Suprapubic skin (tissue), 4 donors: ENCODE results near the gene POLD1. TPM values are rescaled to one million over a fixed set of nuclear protein-coding genes. Genes with fewer than 3 reads are reported as not detected.

Experiments
- DNase-seq, 2 donors: peaks; one replicate each; pipeline ENCODE4 v3.0.0-alpha.2; 2019; ENCODE audit warnings: low spot score in 2 of 2
- H3K27ac ChIP-seq: fragments of 200-600 bp; sonication (generic); one replicate; pipeline ENCODE4 v1.5.1; 2019
- H3K27me3 ChIP-seq: fragments of 200-600 bp; sonication (generic); one replicate; pipeline ENCODE4 v1.5.1; 2019
- H3K36me3 ChIP-seq: fragments of 200-600 bp; sonication (generic); one replicate; pipeline ENCODE4 v1.5.1; 2019
- H3K4me1 ChIP-seq: fragments of 200-600 bp; sonication (generic); one replicate; pipeline ENCODE4 v1.5.1; 2019
- H3K4me3 ChIP-seq: fragments of 200-600 bp; sonication (generic); one replicate; pipeline ENCODE4 v1.5.1; 2019; ENCODE audit warnings: mild to moderate bottlenecking
- H3K9me3 ChIP-seq: fragments of 200-600 bp; sonication (generic); one replicate; pipeline ENCODE4 v1.5.1; 2019
- EP300 ChIP-seq: sonication (generic); formaldehyde crosslinking; IDR thresholded peaks from one replicate; pipeline ENCODE4 v1.6.1; 2017; ENCODE audit warnings: antibody characterized with exemption
- POLR2A ChIP-seq, 2 donors: fragments of 450-650 bp; IDR thresholded peaks; one replicate each; pipeline ENCODE4 v1.6.1; 2017; ENCODE audit warnings: antibody characterized with exemption in 2 of 2, mild to moderate bottlenecking in 2 of 2, moderate library complexity in 2 of 2
- POLR2AphosphoS5 ChIP-seq, 3 donors: sonication (generic); formaldehyde crosslinking; IDR thresholded peaks; one replicate each; pipeline ENCODE4 v1.6.1; 2017; ENCODE audit warnings: antibody characterized with exemption in 3 of 3
- WGBS: methylation state at CpG from one replicate; pipeline ENCODE4 v1.1.5; 2018; 5-methylcytosine and 5-hydroxymethylcytosine counted together
- total RNA-seq, 4 donors: library from RNA; depleted of rRNA; stranded (reverse); fragments of >200 nt; gene quantifications; one replicate each; pipeline ENCODE4 v1.1.0, GENCODE V29; 2016
- TF ChIP-seq, protein P1 (sequence below), 2 donors: fragments of 200-600 bp in 1 of 2; fragments of 450-650 bp in 1 of 2; sonication (generic) in 1 of 2; IDR thresholded peaks; one replicate each; pipeline ENCODE4 v1.5.1; 2016 to 2019; ENCODE audit warnings: antibody characterized with exemption in 2 of 2, mild to moderate bottlenecking in 1 of 2, moderate library complexity in 1 of 2

Gene POLD1
- total RNA-seq, 4 donors from 2014 or later: 17.2 to 26.9 (median 21.5) TPM

DNA sequence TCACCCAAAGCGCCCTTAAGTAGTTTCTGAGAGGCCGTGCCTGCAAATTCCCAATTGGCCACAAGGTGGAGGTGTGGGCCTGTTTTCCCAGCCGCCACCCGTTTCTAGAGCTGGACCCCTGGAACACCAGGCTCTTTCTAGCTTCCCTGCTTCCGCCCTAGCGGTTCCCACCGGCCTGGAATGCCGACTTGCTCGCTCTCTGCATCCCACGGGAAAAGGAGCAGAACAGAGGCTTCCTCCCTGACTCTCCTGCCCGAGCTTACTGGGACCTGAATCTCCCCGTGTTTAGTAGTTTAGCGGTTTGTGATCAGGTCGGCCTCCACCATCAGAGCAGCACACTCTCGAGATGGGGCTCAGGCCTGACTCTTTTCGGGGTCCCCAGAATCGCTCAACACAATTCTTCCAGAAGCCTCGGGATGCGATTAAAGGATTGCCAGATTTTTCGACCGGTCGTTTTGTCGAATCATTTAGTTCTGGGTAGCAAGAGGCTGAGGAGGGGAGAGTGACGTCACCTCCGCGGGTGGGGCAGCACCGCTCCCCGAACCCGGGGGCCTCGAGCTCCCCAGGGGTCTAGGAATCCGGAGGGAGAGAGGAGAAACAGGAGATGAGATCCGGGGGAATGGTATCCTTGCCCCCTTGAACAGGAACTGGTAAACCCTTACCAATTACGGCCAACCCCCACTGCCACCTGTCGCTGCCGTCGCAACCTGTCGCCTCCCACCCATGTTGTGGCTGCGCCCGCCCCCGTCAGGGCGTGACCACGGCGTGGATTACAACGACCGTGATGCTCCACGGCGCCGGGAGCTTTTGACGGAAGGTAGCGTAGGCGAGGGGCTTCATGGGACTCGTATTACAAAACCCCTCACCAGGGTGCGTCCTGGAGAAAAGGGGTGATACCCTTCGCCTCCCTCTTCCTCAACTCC lies 26.7 kb upstream of the POLD1 start:
- Histone ChIP-seq H3K4me1 (peaks cover 15% of the 10 kb centered on the region), H3K36me3 (no peaks in the 10 kb centered on the region), H3K27me3 (no peaks in the 10 kb centered on the region), H3K27ac (peak overlapping the region; percentile 59), H3K9me3 (no peaks in the 10 kb centered on the region), H3K4me3 (peak overlapping the region; percentile 45)
- DNase-seq: peak in 1 of 2 donors; percentile 87
- TF ChIP-seq POLR2A (IDR thresholded peaks at IDR 0.05) (peak in 1 of 2 donors; percentile 47), POLR2AphosphoS5 (IDR thresholded peaks at IDR 0.05) (no peak)
- TF ChIP-seq, protein P1, sequence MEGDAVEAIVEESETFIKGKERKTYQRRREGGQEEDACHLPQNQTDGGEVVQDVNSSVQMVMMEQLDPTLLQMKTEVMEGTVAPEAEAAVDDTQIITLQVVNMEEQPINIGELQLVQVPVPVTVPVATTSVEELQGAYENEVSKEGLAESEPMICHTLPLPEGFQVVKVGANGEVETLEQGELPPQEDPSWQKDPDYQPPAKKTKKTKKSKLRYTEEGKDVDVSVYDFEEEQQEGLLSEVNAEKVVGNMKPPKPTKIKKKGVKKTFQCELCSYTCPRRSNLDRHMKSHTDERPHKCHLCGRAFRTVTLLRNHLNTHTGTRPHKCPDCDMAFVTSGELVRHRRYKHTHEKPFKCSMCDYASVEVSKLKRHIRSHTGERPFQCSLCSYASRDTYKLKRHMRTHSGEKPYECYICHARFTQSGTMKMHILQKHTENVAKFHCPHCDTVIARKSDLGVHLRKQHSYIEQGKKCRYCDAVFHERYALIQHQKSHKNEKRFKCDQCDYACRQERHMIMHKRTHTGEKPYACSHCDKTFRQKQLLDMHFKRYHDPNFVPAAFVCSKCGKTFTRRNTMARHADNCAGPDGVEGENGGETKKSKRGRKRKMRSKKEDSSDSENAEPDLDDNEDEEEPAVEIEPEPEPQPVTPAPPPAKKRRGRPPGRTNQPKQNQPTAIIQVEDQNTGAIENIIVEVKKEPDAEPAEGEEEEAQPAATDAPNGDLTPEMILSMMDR (IDR thresholded peaks at IDR 0.05): peak; percentile 77 to 84
- 8% methylated on average over 24 of the region's 54 CpGs for WGBS

DNA sequence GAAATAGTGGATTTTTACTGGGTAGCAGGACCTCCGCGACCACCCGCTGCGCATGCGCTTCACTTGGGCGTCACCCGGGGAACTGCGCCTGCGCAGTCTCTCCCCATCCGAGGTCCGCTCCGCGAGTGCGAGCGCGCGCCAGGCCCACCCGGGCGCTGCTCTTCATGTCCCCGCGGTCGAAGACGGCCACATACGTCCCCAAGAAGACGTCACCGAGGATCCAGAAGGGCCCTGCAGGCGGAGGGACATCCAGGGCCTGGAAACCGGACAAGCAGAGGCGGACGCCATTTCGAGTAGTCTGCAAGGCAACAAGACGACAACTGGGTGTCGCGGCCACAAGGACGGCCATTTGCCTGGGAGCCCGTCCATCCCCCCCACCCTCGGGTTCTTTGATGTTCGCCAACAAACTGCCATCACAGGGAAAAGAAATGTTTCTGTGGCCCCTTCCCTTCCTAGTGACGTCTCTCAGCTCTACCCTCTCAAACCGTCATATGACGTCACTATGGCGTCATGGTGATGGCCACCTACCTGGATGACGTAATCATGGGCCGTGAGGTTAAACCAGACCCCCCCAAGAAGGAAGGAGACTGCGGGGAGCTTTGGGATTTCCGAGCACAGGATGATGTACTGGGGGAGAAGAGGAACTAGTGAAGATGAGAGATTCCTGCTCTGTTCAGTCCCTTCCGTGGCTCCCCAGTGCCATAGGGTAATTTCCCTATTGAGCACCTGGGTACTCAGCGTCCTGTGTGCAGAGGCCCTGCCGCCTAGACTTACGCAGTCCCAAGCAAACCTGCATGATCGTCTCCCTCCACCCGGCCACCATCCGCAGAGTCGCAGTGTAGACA lies 25.4 kb upstream of the POLD1 start:
- H3K4me3 ChIP-seq: peak overlapping the region; percentile 45
- H3K4me1 ChIP-seq: peaks cover 15% of the 10 kb centered on the region

DNA sequence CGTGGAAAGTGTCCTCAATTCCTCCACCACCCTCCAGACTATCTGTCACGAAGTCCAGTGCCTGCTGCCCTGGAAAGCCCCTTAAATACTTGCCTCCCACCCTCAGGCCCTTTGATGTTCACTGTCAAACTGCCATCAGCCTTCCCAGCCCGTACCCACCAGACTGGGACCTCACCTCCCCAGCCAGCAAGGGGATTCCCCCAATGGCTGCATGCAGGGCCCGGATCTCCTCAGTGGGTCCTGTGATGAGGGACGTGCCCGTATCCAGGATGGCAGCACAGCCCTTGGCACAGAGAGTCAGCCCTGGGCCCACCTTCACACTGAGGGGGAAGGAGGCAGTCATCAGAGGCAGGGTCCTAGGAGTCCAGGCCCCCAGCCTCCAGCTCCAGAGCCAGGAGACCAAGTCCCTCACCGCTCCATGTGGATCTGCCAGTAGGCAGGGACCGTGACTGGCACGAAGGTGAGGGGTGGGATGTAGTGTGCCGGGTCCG lies 24.8 kb upstream of the POLD1 start:
- no peak overlapping the region for H3K4me3 ChIP-seq
- H3K4me1 ChIP-seq: peaks cover 15% of the 10 kb centered on the region
- no peak for DNase-seq
- TF ChIP-seq EP300 (no peak), POLR2A (IDR thresholded peaks at IDR 0.05) (no peak), POLR2AphosphoS5 (IDR thresholded peaks at IDR 0.05) (no peak)
- TF ChIP-seq, protein P1 (IDR thresholded peaks at IDR 0.05): no peak
- H3K27ac ChIP-seq: no peak overlapping the region
- WGBS: 81% methylated on average over 2 of the region's 11 CpGs
- no peaks in the 10 kb centered on the region for H3K27me3 ChIP-seq
- no peaks in the 10 kb centered on the region for H3K9me3 ChIP-seq
- H3K36me3 ChIP-seq: no peaks in the 10 kb centered on the region

More for the DNA sequence above, 25.4 kb upstream of the POLD1 start:
- DNase-seq: no peak
- no peaks in the 10 kb centered on the region for H3K9me3 ChIP-seq
- no peak overlapping the region for H3K27ac ChIP-seq
- 50% methylated on average over 28 of the region's 54 CpGs for WGBS
- H3K36me3 ChIP-seq: no peaks in the 10 kb centered on the region
- TF ChIP-seq POLR2A (IDR thresholded peaks at IDR 0.05) (peak in 1 of 2 donors; percentile 31), EP300 (no peak), POLR2AphosphoS5 (IDR thresholded peaks at IDR 0.05) (no peak)
- TF ChIP-seq, protein P1 (IDR thresholded peaks at IDR 0.05): no peak
- H3K27me3 ChIP-seq: no peaks in the 10 kb centered on the region

DNA sequence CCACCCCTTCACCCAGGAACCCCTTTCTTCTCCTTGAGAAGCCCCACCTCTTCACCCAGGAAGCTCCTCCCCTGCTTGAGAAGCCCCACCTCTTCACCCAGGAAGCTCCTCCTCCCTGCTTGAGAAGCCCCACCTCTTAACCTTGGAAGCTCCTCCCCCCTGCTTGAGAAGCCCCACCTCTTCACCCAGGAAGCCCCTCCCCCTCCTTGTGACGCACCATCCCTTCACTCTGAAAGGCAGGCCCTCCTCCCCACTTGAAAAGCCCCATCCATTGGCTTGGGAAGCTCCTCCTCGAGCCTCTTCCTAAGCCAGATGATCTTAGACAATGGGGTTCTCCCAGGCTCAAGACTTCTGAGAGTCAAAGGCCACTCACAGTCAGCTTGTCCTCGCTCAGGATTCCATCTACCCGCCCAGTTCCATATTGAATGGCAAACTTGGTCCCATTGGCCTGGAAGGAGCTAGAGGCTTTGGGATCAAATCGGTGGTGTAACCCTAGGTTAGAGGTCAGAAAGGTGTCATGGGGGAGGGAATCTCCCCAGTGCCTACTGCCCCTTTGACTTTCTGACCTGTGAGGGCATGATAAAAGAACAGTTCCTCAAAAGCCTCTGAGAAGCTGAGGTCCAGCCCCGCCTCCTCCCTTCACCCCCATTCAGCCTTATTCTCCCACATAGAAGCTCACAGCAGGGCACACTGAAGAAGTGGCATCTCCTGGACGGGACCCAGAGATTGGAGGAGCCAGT lies 22.7 kb upstream of the POLD1 start:
- DNase-seq: no peak
- Histone ChIP-seq H3K27ac (no peak overlapping the region), H3K4me1 (peaks cover 15% of the 10 kb centered on the region), H3K4me3 (no peak overlapping the region), H3K9me3 (no peaks in the 10 kb centered on the region), H3K36me3 (no peaks in the 10 kb centered on the region), H3K27me3 (no peaks in the 10 kb centered on the region)
- TF ChIP-seq, protein P1 (IDR thresholded peaks at IDR 0.05): no peak
- TF ChIP-seq POLR2AphosphoS5 (IDR thresholded peaks at IDR 0.05): no peak
- no peak for TF ChIP-seq POLR2A (IDR thresholded peaks at IDR 0.05)
- TF ChIP-seq EP300: no peak
- 91% methylated on average over 7 of the region's 7 CpGs for WGBS
